GM12874 (cell line): ENCODE measurements around the gene TM4SF5.

ENCODE experiments used
- TF ChIP-seq, protein P1 (sequence below): IDR thresholded peaks from 2 replicates; pipeline ENCODE4 v1.5.1; 2011; ENCODE audit warnings: low read depth, mild to moderate bottlenecking, control low read depth, low read length, moderate library complexity; ENCODE audit not compliant: insufficient read depth

The TM4SF5 gene

DNA sequence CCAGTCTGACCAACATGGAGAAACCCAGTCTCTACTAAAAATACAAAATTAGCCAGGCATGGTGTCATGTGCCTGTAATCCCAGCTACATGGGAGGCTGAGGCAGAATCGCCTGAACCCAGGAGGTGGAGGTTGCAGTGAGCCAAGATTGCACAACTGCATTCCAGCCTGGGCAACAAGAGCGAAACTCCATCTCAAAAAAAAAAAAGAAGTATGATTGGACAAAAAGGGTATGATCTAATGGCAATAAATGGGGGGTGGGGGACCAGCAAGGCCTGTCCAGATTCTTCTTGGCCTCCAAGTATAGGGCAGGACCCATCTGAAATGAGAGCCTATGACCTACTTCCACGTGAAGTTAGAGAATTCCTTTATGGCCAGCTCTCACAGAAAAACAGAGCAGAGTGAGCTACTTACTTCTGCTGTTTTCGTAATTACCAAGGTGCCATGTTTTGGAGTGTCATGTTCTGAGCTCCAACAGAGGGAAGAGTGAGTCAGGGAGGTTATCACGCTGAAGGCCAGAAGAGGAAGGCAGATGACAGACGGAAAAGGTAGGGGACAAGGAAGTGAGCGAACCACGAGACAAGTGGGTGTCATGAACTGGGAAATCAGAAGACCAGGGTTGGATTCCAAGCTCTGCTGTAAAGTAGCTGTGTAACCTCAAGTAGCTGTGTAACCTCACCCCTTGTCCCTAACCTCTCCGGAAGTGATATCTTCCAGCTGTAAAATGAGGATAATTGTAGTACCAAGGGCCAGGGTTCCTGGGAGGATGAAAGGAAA lies 35.6 kb upstream of the TM4SF5 start:
- TF ChIP-seq, protein P1, sequence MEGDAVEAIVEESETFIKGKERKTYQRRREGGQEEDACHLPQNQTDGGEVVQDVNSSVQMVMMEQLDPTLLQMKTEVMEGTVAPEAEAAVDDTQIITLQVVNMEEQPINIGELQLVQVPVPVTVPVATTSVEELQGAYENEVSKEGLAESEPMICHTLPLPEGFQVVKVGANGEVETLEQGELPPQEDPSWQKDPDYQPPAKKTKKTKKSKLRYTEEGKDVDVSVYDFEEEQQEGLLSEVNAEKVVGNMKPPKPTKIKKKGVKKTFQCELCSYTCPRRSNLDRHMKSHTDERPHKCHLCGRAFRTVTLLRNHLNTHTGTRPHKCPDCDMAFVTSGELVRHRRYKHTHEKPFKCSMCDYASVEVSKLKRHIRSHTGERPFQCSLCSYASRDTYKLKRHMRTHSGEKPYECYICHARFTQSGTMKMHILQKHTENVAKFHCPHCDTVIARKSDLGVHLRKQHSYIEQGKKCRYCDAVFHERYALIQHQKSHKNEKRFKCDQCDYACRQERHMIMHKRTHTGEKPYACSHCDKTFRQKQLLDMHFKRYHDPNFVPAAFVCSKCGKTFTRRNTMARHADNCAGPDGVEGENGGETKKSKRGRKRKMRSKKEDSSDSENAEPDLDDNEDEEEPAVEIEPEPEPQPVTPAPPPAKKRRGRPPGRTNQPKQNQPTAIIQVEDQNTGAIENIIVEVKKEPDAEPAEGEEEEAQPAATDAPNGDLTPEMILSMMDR = no peak

DNA sequence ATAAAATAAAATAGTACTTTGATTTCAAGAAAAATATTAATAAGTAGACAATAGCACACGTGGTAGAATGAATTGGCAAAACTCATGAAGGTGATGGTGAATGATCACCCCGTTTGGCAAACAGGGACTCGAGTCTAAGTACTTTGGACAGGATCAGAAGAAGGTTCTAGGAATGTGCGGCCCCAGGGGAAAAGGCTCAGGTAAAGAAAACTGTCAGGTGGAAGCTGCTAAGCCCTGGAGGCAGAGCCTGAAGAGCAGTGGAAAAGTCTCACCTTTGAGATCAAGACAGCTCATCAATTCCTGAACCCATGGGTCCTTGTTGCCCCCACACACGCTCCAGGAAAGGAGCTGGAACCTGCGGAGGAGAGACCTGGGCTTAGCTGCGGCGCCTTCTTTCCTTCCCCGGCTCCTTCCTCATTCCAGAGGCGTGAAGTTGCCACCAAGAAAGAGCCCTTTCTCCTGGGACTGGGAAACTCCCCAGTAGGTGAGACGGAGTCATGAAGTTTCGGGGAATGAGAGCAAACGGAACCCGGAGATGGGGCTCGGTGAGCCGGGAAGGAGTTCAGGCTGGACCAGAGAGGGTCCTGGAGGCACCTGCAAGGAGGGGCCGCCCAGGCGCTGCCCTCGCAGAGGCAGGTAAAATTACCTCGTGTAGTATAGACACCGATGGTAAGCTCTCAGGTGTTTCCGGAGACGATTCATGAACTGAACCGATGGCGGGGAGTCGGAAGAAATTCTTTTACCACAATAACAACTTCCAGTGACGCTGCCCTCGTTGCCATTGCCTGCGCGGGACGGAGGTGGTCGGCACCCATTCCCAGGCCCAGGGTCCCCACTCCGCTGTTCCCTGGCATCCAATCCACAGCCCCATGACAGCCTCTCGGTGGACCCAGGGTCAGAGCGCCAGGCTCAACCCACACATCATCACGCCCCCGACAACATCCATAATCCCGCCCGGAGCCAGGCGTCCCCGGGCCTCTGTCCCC lies 33.3 kb upstream of the TM4SF5 start:
- TF ChIP-seq, protein P1 = no peak

DNA sequence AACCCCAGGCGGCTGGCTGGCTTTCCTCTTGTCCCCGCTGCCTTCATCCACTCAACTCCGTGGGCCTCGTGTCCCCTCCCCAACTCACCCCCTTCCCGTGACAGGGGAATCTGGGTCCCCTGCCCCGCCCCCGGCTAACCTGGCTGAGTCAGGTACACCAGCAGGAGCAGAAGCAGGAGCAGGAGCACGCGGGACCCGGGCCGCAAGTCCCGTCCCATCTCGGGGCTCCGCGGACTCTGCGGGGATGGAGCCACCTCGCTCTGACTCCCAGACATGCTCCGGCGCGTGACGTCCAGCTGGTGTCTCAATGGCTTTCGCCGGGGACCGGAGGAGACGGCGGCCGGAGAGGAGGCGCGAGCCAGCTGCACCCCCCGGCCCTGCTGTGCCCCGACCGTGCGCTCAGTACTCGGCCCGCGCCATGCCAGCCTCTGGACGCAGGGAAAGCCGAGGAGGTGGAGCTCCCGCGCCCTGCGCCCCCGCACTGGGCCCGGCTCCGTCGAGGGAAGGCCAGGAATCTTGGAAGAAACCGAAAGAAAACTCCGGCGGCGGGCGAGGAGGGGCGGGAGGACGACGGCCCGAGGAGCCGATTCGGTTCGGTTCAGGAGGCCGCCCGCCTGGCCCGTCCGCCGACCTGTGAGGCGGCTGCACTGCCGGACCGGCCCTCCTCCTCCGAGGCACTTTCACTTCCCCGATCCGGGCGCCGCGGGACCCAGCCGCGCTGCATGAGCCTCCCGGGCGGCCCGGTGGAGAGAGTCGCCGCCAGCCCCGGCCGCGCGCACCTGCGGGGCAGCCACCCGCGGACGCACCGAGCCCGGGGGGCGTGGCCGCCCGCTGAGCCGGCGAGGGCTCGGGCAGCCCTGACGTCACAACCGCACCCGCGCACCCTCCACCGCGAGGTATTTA lies 32.3 kb upstream of the TM4SF5 start, which contains the start of the genes CXCL16 and ZMYND15:
Gene CXCL16, minus strand, starts transcription at position 807 of the 903 bp plus-strand sequence. Its CDS starts 589 bp downstream, at position 218.
Gene ZMYND15, plus strand, starts transcription at position 712 of the 903 bp plus-strand sequence. CDS start 716 bp downstream, outside the sequence.
- TF ChIP-seq, protein P1 = no peak

DNA sequence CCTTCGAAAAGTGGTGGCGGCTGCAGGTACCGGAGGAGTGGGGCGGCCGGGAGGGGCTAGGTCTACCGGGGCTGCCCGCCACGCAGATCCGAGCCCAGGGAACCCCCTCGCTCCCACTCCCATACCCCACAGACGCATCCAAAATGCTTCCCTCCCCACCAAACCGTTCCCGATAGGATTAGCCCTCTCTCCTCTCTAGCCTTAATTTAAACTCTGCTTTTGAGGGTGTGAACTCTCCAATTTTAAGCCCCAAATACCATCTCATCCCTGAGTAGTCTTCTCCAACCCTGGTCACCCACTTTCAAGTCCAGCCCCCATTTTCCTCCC lies 31.7 kb upstream of the TM4SF5 start:
- TF ChIP-seq, protein P1 = no peak

DNA sequence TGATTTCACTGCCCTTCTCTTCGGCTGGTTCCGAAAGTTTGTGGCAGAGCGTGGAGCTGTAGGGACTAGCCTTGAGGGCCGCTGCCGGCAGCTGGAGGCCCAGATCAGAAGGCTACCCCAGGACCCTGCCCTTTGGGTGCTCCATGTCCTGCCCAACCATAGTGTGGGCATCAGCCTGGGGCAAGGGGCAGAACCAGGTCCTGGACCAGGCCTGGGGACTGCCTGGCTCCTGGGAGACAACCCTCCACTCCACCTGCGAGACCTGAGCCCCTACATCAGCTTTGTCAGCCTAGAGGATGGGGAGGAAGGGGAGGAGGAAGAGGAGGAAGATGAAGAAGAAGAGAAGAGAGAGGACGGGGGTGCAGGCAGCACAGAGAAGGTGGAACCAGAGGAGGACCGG lies 31.1 kb upstream of the TM4SF5 start:
- TF ChIP-seq, protein P1 = no peak

DNA sequence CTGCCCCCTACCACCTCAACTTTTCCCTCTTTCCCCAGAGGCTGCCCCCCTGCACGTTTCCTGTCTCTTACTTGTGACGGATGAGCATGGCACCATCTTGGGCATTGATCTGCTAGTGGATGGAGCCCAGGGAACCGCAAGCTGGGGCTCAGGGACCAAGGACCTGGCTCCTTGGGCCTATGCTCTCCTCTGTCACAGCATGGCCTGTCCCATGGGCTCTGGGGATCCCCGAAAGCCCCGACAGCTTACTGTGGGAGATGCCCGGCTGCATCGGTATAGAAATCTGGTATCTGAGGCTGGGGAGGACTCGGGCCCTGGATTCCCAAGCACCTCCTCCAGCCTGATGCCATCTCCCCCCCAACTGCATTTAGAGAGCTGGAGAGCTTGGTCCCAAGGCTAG lies 30.1 kb upstream of the TM4SF5 start:
- TF ChIP-seq, protein P1 = no peak
